Activated T-helper 1 cell treated with anti-CD3 and anti-CD28 coated beads, Interleukin-2, amount 50 U/mL, for 16 hours (primary cell): ENCODE measurements around the gene AJAP1.

Experiments
- DNase-seq, 2 donors: peaks; one replicate each; pipeline ENCODE4 v3.0.0-alpha.2; 2020; ENCODE audit warnings: low read depth in 1 of 2, low spot score in 1 of 2

Gene AJAP1

GRCh38 chr1:4678066-4678717 is 23.8 kb downstream of the AJAP1 start:
- DNase-seq: no peak

- DNase-seq: no peak
Observed at GRCh38 chr1:4681026-4681425, 26.6 kb downstream of the AJAP1 start.

- DNase-seq: no peak
Observed at GRCh38 chr1:4682607-4683220, 28.3 kb downstream of the AJAP1 start.

- DNase-seq: no peak
Observed at GRCh38 chr1:4684136-4684535, 29.7 kb downstream of the AJAP1 start.

- no peak for DNase-seq
Observed at GRCh38 chr1:4684864-4685522, 30.6 kb downstream of the AJAP1 start.

GRCh38 chr1:4685523-4685865 is 31.1 kb downstream of the AJAP1 start:
- DNase-seq: no peak

GRCh38 chr1:4687943-4688342 is 33.5 kb downstream of the AJAP1 start:
- no peak for DNase-seq

- no peak for DNase-seq
Observed at GRCh38 chr1:4689271-4689935, 35.0 kb downstream of the AJAP1 start.

- DNase-seq: no peak
Observed at GRCh38 chr1:4689941-4690635, 35.7 kb downstream of the AJAP1 start.

GRCh38 chr1:4690951-4691675 is 36.7 kb downstream of the AJAP1 start:
- no peak for DNase-seq

GRCh38 chr1:4691766-4692405 is 37.5 kb downstream of the AJAP1 start:
- DNase-seq: no peak

GRCh38 chr1:4692437-4692836 is 38.0 kb downstream of the AJAP1 start:
- DNase-seq: no peak

GRCh38 chr1:4693331-4693730 is 38.9 kb downstream of the AJAP1 start:
- DNase-seq: no peak

- DNase-seq: no peak
Observed at GRCh38 chr1:4693891-4694290, 39.5 kb downstream of the AJAP1 start.

- DNase-seq: no peak
Observed at GRCh38 chr1:4694492-4694891, 40.1 kb downstream of the AJAP1 start.

- no peak for DNase-seq
Observed at GRCh38 chr1:4695241-4695640, 40.8 kb downstream of the AJAP1 start.

GRCh38 chr1:4696161-4696745 is 41.8 kb downstream of the AJAP1 start:
- no peak for DNase-seq

- DNase-seq: no peak
Observed at GRCh38 chr1:4696753-4697152, 42.3 kb downstream of the AJAP1 start.

GRCh38 chr1:4697801-4698200 is 43.4 kb downstream of the AJAP1 start:
- no peak for DNase-seq

- DNase-seq: no peak
Observed at GRCh38 chr1:4698911-4699310, 44.5 kb downstream of the AJAP1 start.
